Pulmonary artery endothelial cell (primary cell): Measurements from ENCODE around the gene ADCY4. TPM values are rescaled to one million over a fixed set of nuclear protein-coding genes. Genes with fewer than 3 reads are reported as not detected.

Source experiments
- DNase-seq: peaks from one replicate; pipeline ENCODE4 v3.0.0-alpha.2; 2011; ENCODE audit warnings: low read depth, low spot score
- total RNA-seq: library from RNA; depleted of rRNA; stranded (reverse); fragments of >200 nt; gene quantifications from 2 replicates; pipeline ENCODE4 v1.2.3, GENCODE V29; 2014

Gene ADCY4
- total RNA-seq, 1 donor from 2014 or later = 36.3 TPM

- DNase-seq = no peak
These were observed 17.5 kb downstream of the ADCY4 start for GRCh38 chr14:24317141-24317928.

GRCh38 chr14:24316597-24316950, 18.3 kb downstream of the ADCY4 start:
- DNase-seq = no peak

- no peak for DNase-seq
These were observed 18.9 kb downstream of the ADCY4 start for GRCh38 chr14:24315807-24316596.

- DNase-seq = no peak
These were observed 19.5 kb downstream of the ADCY4 start for GRCh38 chr14:24315243-24315806.

GRCh38 chr14:24314377-24315193, 20.3 kb downstream of the ADCY4 start:
- DNase-seq = no peak

- no peak for DNase-seq
These were observed 21.0 kb downstream of the ADCY4 start for GRCh38 chr14:24313913-24314312.

GRCh38 chr14:24312736-24313507, 21.9 kb downstream of the ADCY4 start:
- peak; percentile 63 for DNase-seq

- no peak for DNase-seq
These were observed 22.8 kb downstream of the ADCY4 start for GRCh38 chr14:24311837-24312615.

GRCh38 chr14:24310646-24311604, 23.9 kb downstream of the ADCY4 start, which contains the start of gene LTB4R:
TSS of gene LTB4R (plus strand) at chr14:24311502. CDS start at chr14:24315652, 4,150 bp downstream.
- DNase-seq = peak; percentile 53

GRCh38 chr14:24310265-24310645, 24.6 kb downstream of the ADCY4 start:
- DNase-seq = no peak

- DNase-seq = no peak
These were observed 25.2 kb downstream of the ADCY4 start, which contains the start of gene LTB4R2 for GRCh38 chr14:24309538-24310264. TSS of gene LTB4R2 (plus strand) at chr14:24310140. CDS start at chr14:24310665, 525 bp downstream.

GRCh38 chr14:24308342-24309124, 26.3 kb downstream of the ADCY4 start:
- DNase-seq = no peak

GRCh38 chr14:24307575-24308341, 27.1 kb downstream of the ADCY4 start, which contains the start of gene CIDEB:
TSS of gene CIDEB (minus strand) at chr14:24307977. CDS start at chr14:24307858, 119 bp downstream.
- no peak for DNase-seq

GRCh38 chr14:24307156-24307574, 27.7 kb downstream of the ADCY4 start:
- DNase-seq = no peak

- no peak for DNase-seq
These were observed 30.9 kb downstream of the ADCY4 start for GRCh38 chr14:24304019-24304387.

- no peak for DNase-seq
These were observed 34.4 kb downstream of the ADCY4 start for GRCh38 chr14:24300326-24300980.
